IPS-15b (cell line): ENCODE data around the gene NFIA.

Experiments used
- H3K27me3 ChIP-seq: one replicate; pipeline ENCODE4 v1.6.1; 2013; ENCODE audit warnings: low read length; ENCODE audit not compliant: control insufficient read depth, insufficient read depth
- H3K36me3 ChIP-seq: one replicate; pipeline ENCODE4 v1.6.1; 2013; ENCODE audit warnings: low read length; ENCODE audit not compliant: control insufficient read depth, insufficient read depth
- H3K4me1 ChIP-seq: one replicate; pipeline ENCODE4 v1.6.1; 2013; ENCODE audit warnings: mild to moderate bottlenecking, low read length; ENCODE audit not compliant: control insufficient read depth, insufficient read depth
- H3K4me3 ChIP-seq: one replicate; pipeline ENCODE4 v1.5.1; 2013; ENCODE audit warnings: low read depth, low read length
- H3K9ac ChIP-seq: one replicate; pipeline ENCODE4 v1.6.1; 2013; ENCODE audit warnings: low read depth, mild to moderate bottlenecking, low read length
- H3K9me3 ChIP-seq: one replicate; pipeline ENCODE4 v1.6.1; 2013; ENCODE audit warnings: mild to moderate bottlenecking, low read length; ENCODE audit not compliant: control insufficient read depth, insufficient read depth

Gene NFIA

DNA sequence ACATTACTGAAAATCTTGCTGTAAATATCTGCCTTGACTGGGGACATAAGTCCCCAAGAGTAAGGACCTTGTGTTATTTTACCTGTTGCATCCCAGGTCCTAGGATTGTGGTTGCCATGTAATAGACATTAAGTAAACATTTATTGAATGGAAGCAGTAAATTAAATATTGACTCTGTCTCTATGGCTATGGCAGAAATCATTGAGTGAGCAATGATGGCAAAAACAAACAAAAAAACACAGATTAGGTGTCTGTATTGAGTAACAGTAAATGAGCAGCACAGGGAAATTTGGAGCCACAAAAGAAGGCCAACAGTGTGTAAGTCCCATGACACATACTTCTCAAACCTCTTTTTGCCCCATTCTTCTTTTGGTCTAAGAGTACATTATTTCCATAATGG is 240.4 kb downstream of the NFIA start:
- H3K27me3 ChIP-seq, result no peaks in the 10 kb centered on the region
- H3K9me3 ChIP-seq, result no peaks in the 10 kb centered on the region
- H3K36me3 ChIP-seq, result no peaks in the 10 kb centered on the region
- H3K4me3 ChIP-seq, result no peak overlapping the region
- no peak overlapping the region for H3K9ac ChIP-seq
- peaks cover 18% of the 10 kb centered on the region for H3K4me1 ChIP-seq

DNA sequence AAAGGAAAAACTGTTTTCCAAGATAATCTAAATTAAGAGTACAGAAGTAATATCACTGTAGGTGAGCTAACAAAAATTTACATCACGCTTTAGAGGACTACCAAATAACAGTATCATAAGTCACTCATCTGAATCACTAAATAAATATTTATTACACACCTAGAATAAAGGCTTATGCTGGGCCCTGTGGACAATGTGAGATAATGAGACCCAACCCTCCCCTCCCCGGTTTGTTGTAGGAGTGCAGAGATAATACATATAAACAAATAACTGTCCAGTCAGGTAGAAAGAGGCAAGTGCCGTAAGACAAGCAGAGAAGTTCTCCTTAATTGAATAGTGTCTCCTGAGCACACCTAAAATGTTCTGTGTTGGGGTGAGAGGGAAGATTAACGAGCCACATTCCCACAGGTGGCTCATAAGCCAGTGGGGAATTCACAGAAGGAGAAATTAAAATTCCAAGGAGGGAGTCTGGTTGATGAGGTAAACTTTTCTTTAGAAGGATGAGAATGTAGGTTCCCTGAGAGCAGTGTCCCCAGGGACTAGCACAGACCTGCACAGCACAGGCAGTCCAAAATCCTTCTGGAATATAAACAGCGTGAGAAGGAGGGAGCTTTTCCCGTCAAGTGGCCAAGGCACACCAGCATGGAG is 241.4 kb downstream of the NFIA start:
- peaks cover 18% of the 10 kb centered on the region for H3K4me1 ChIP-seq
- no peak overlapping the region for H3K4me3 ChIP-seq
- no peak overlapping the region for H3K9ac ChIP-seq
- no peaks in the 10 kb centered on the region for H3K27me3 ChIP-seq
- H3K9me3 ChIP-seq, result no peaks in the 10 kb centered on the region
- H3K36me3 ChIP-seq, result no peaks in the 10 kb centered on the region

DNA sequence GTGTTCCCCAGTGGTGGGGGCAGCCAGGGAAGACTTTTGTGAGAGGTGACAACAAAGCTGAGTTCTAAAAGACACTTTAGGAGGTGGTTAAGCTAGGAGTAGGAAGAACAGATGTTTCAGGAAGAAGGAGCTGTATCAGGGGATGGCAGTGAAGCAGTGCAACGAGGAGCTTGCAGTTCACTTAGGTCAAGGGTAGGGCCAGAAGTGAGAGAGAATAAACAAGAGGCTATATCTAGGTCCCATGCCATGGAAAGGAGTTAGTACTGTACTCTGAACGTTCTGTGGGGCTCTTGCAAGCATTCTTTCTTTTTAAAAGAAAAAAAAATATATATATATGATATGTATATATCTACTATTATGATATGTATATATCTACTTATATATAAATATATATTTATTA is 244.4 kb downstream of the NFIA start:
- no peaks in the 10 kb centered on the region for H3K27me3 ChIP-seq
- no peaks in the 10 kb centered on the region for H3K9me3 ChIP-seq
- no peaks in the 10 kb centered on the region for H3K36me3 ChIP-seq
- no peak overlapping the region for H3K4me3 ChIP-seq
- no peak overlapping the region for H3K9ac ChIP-seq
- H3K4me1 ChIP-seq, result no peaks in the 10 kb centered on the region

DNA sequence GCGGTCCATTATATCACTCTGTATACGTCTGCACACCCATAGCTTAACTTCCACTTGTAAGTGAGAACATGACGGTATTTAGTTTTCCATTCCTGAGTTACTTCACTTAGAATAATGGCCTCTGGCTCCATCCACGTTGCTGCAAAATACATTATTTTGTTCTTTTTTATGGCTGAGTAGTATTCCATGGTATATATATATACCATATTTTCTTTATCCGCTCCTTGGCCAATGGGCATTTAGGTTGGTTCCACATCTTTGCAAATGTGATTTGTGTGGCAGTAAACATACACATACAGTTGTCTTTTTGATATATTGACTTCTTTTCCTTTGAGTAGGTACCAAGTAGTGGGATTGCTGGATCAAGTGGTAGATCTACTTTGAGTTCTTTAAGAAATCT is 245.1 kb downstream of the NFIA start:
- H3K36me3 ChIP-seq, result no peaks in the 10 kb centered on the region
- no peak overlapping the region for H3K4me3 ChIP-seq
- H3K9ac ChIP-seq, result no peak overlapping the region
- no peaks in the 10 kb centered on the region for H3K27me3 ChIP-seq
- H3K4me1 ChIP-seq, result no peaks in the 10 kb centered on the region
- no peaks in the 10 kb centered on the region for H3K9me3 ChIP-seq

DNA sequence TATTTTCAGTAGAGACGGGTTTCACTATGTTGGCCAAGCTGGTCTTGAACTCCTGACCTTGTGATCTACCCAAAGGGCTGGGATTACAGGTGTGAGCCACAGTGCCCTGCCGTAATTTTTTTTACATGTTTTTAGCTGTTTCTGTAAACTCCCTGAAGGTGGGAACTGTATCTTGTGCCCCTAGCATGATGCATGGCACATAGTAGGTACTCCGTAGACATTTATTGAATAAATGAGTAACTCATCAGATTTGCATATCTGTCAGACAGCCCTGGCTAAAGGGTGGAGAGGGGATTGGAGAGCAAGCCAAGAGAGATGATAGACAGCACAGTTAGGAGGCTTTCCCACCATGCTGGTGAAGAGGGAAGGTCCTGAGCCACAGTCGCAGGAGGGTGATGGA is 247.2 kb downstream of the NFIA start:
- no peak overlapping the region for H3K9ac ChIP-seq
- H3K4me1 ChIP-seq, result no peaks in the 10 kb centered on the region
- no peak overlapping the region for H3K4me3 ChIP-seq
- H3K27me3 ChIP-seq, result no peaks in the 10 kb centered on the region
- no peaks in the 10 kb centered on the region for H3K9me3 ChIP-seq
- H3K36me3 ChIP-seq, result no peaks in the 10 kb centered on the region

DNA sequence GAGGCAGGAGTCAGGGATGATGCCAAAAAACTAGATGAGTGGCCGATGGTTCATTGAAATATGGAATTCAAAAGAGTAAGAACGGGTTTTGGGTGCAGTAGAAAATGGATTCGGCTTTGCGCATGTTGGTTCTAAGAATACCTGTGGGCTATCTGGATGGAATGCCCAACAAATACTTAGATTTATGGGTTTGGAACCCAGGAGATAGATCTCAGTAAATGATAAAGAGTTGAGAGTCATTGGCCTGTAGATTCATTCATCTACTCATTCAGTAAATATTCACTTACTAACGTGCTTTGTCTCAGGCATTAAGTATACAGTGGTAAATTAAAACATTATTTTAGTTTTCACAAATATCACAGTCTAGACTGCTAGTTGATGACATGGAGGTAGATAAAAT is 247.7 kb downstream of the NFIA start:
- H3K9me3 ChIP-seq, result no peaks in the 10 kb centered on the region
- no peaks in the 10 kb centered on the region for H3K4me1 ChIP-seq
- H3K9ac ChIP-seq, result no peak overlapping the region
- H3K36me3 ChIP-seq, result no peaks in the 10 kb centered on the region
- H3K27me3 ChIP-seq, result no peaks in the 10 kb centered on the region
- H3K4me3 ChIP-seq, result no peak overlapping the region

DNA sequence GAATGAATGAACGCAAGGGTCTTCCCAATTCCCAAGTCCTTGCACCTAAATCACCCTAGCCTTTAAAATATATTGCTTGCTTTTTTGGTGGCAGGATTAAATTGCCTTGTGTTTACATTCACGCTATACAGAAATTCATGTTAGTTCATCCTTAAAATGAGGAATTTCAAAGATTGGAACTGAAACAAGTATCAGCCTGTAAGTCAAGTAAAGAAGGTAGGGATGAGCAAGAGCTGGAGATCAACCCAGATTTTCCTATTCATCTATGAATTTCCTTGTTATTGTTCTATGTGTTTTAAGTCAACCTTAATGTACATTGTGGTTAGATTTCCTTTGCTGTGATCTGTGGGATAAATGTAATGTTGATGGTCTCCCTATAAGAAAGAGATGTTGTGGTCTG is 248.2 kb downstream of the NFIA start:
- Histone ChIP-seq H3K4me1 (no peaks in the 10 kb centered on the region), H3K36me3 (no peaks in the 10 kb centered on the region), H3K9ac (no peak overlapping the region), H3K4me3 (no peak overlapping the region), H3K27me3 (no peaks in the 10 kb centered on the region), H3K9me3 (no peaks in the 10 kb centered on the region)

DNA sequence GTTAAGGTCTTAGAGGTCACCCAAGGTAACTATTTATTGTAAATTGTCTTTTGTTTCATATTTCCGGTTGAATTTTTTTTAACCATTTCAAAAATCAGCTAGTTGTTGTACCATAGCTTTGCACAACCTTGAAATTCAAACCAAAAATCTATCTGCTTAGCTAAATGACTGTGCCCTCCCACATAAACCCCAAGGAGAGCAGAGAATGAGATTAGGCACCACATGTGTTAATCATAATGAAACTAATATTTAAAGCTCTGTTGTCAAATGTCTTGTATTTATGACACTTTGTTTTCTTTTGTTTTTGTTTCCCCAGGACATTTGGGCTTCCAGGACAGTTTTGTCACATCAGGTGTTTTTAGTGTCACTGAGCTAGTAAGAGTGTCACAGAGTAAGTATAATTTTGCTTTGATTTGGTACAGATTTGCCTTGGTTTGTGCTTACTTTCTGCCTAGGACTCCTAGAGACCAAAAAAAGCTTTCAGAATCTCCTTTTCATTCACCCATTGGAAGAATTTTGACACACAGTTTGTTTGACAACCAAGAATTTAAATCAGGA is 249.9 kb downstream of the NFIA start:
- Histone ChIP-seq H3K4me3 (no peak overlapping the region), H3K36me3 (no peaks in the 10 kb centered on the region), H3K9me3 (no peaks in the 10 kb centered on the region), H3K4me1 (peaks cover 5% of the 10 kb centered on the region), H3K9ac (no peak overlapping the region), H3K27me3 (no peaks in the 10 kb centered on the region)

DNA sequence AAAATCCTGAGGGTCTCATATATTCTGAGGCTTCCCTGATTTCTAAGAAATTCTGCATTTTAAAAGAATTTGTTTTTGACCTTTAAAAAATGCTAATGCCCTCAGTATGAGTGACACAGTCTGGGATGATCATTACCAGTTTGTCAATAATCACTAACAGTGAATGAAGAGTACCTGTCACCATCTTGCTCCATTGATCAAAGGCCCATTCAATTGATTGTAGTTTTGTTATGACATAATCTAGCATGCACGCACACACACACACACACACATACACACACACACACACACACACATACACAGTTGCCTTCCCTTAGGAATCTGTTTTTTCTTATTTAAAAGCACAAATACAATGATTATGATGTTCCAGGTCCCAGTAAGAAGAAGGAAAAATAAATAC is 250.4 kb downstream of the NFIA start:
- Histone ChIP-seq H3K9me3 (no peaks in the 10 kb centered on the region), H3K4me1 (peaks cover 10% of the 10 kb centered on the region), H3K27me3 (no peaks in the 10 kb centered on the region), H3K4me3 (no peak overlapping the region), H3K9ac (no peak overlapping the region), H3K36me3 (no peaks in the 10 kb centered on the region)

DNA sequence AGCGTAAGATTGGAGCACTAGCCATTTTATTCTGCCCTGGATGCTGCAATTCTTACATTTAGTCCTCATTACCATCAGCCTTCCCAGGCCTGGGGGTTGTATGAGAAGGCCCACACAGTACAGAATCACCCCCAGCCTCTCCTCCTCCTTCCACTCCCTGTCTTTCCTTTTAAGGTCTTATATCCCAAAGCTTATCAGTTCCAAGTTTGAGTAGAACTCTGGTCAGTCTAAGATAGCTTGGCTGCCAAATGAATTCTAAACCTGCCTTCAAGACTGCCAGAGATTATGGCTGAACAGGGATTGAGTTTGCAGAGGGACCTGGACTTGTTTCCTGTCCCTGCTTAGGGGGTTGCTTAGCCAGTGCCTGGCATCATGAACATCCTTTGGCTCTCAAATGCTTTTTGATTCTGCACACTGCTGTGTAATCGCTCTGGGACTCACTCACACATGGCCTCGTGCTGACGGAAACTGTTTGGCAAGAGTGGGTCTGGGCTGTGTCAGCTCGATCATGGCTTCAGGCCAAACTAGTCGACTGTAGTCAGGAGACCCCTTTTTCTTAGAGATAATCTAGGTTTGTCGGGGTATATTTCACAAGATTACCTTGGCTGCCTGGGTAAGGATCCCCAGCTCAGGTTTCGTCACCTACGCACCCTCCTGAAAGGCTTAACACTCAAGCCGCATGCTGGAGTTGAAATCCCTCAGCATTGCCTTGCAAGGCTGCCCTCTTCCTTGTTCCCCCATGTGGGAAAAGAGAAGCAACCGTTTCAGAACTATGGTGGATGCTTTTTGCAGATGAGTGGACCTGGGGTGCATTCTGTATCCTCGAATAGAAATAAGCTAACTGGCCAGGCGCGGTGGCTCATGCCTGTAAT is 252.6 kb downstream of the NFIA start:
- no peaks in the 10 kb centered on the region for H3K36me3 ChIP-seq
- peaks cover 16% of the 10 kb centered on the region for H3K4me1 ChIP-seq
- no peak overlapping the region for H3K9ac ChIP-seq
- no peaks in the 10 kb centered on the region for H3K27me3 ChIP-seq
- H3K4me3 ChIP-seq, result no peak overlapping the region
- H3K9me3 ChIP-seq, result no peaks in the 10 kb centered on the region

DNA sequence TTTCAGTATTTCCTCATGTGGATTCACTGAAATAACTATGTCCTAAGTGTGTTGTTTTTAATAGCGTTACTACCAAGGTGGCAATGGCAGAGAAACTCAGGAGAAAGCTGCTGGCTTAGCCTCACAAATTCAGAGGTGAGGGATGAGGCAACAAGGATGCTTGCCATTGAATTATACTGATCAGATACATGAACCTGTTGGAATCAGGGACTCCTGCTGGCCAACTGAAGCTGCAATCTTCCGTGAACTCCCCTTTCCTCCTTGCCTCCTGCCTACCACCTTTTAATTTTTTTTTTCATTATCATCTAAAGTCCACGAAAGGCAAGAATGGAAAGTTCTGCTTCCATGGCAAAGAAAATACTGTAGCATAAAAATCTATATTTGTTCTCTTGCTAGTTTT is 254.7 kb downstream of the NFIA start:
- Histone ChIP-seq H3K27me3 (no peaks in the 10 kb centered on the region), H3K9ac (no peak overlapping the region), H3K4me1 (peaks cover 16% of the 10 kb centered on the region), H3K4me3 (no peak overlapping the region), H3K9me3 (no peaks in the 10 kb centered on the region), H3K36me3 (no peaks in the 10 kb centered on the region)

DNA sequence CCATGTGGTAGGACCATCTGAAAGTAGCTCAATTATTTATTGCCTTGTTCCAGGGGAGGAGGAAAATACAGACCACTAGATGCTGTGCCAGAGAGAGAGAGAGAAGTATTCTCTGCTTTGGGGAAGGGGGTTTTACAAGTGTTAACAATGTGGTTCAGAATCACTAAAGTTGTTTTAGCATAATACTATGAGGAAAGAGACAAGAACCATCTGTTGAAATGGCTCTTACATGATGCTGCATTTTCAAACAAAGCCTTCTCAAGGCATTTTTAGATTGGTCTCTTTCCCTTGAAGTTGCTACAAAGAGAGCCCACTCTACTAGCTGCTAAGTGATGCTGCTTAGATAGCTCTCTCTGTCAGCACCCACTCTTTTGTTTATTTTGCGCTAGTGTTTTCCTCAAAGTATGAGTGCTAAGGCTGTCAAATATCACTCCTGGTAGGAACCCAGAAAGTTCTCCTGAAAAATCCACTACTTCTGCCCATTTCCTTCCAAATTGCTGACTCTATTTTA is 255.1 kb downstream of the NFIA start:
- no peak overlapping the region for H3K4me3 ChIP-seq
- no peaks in the 10 kb centered on the region for H3K27me3 ChIP-seq
- no peaks in the 10 kb centered on the region for H3K9me3 ChIP-seq
- no peak overlapping the region for H3K9ac ChIP-seq
- H3K36me3 ChIP-seq, result no peaks in the 10 kb centered on the region
- H3K4me1 ChIP-seq, result peaks cover 16% of the 10 kb centered on the region
